ENCODE data around the gene FNDC11.

Gene FNDC11

GRCh38 chr20:63543733-63544132 is 10.2 kb upstream of the FNDC11 start:
- no peak overlapping the region for H3K4me3 ChIP-seq (ENCODE audit: control insufficient read depth, low read depth, low read length)
- TF ChIP-seq CTCF (conservative IDR thresholded peaks at IDR 0.05; ENCODE audit: control insufficient read depth, insufficient read depth, low read depth, low read length) = no peak
- no peak for DNase-seq (ENCODE audit: low read depth)

- DNase-seq (ENCODE audit: low read depth) = no peak
- no peak for TF ChIP-seq CTCF (conservative IDR thresholded peaks at IDR 0.05; ENCODE audit: control insufficient read depth, insufficient read depth, low read depth, low read length)
- H3K4me3 ChIP-seq (ENCODE audit: control insufficient read depth, low read depth, low read length) = no peak overlapping the region
Observed at GRCh38 chr20:63544241-63544957, 9.6 kb upstream of the FNDC11 start.

GRCh38 chr20:63544958-63545516 is 8.9 kb upstream of the FNDC11 start:
- no peak overlapping the region for H3K4me3 ChIP-seq (ENCODE audit: control insufficient read depth, low read depth, low read length)
- TF ChIP-seq CTCF (conservative IDR thresholded peaks at IDR 0.05; ENCODE audit: control insufficient read depth, insufficient read depth, low read depth, low read length) = no peak
- DNase-seq (ENCODE audit: low read depth) = no peak

- H3K4me3 ChIP-seq (ENCODE audit: control insufficient read depth, low read depth, low read length) = no peak overlapping the region
- no peak for TF ChIP-seq CTCF (conservative IDR thresholded peaks at IDR 0.05; ENCODE audit: control insufficient read depth, insufficient read depth, low read depth, low read length)
- no peak for DNase-seq (ENCODE audit: low read depth)
Observed at GRCh38 chr20:63545814-63546213, 8.1 kb upstream of the FNDC11 start.

- no peak for DNase-seq (ENCODE audit: low read depth)
- TF ChIP-seq CTCF (conservative IDR thresholded peaks at IDR 0.05; ENCODE audit: control insufficient read depth, insufficient read depth, low read depth, low read length) = no peak
- H3K4me3 ChIP-seq (ENCODE audit: control insufficient read depth, low read depth, low read length) = no peak overlapping the region
Observed at GRCh38 chr20:63546256-63546955, 7.6 kb upstream of the FNDC11 start.

GRCh38 chr20:63546956-63547724 is 6.8 kb upstream of the FNDC11 start:
- DNase-seq (ENCODE audit: low read depth) = no peak
- no peak overlapping the region for H3K4me3 ChIP-seq (ENCODE audit: control insufficient read depth, low read depth, low read length)
- no peak for TF ChIP-seq CTCF (conservative IDR thresholded peaks at IDR 0.05; ENCODE audit: control insufficient read depth, insufficient read depth, low read depth, low read length)

Data from fibroblast of mammary gland (primary cell).